OCI-LY3 (cell line): ENCODE measurements around the gene DGAT2.
A peak's percentile ranks its signal among the peaks of the same experiment; 100 is the strongest.

Source experiments
- H2AFZ ChIP-seq: fragments of 200-600, 300-600 bp; shearing (Covaris generic); 2 replicates; pipeline ENCODE4 v1.6.0; 2014; ENCODE audit warnings: antibody characterized with exemption, low read depth, low read length
- H3K27ac ChIP-seq: fragments of 200-600, 300-600 bp; sonication (generic); 2 replicates; pipeline ENCODE4 v1.5.1; 2014; ENCODE audit warnings: mild to moderate bottlenecking, low read length, moderate library complexity, mixed read lengths
- H3K27me3 ChIP-seq: fragments of 200-600, 300-600 bp; sonication (generic); 2 replicates; pipeline ENCODE4 v1.6.1; 2014; ENCODE audit warnings: low read depth, low read length, mixed read lengths
- H3K36me3 ChIP-seq: fragments of 200-600, 300-600 bp; sonication (generic); replicated peaks from 2 replicates; pipeline ENCODE3; 2014; ENCODE audit warnings: low read depth, low read length, mixed read lengths
- H3K4me1 ChIP-seq: fragments of 300-600, 200-600 bp; sonication (generic); 2 replicates; pipeline ENCODE4 v1.6.1; 2014; ENCODE audit warnings: low read length, mixed read lengths
- H3K4me2 ChIP-seq: fragments of 200-600, 300-600 bp; sonication (generic); 2 replicates; pipeline ENCODE4 v1.6.1; 2014; ENCODE audit warnings: low read length, mixed read lengths
- H3K4me3 ChIP-seq: fragments of 300-600, 200-600 bp; sonication (generic); 2 replicates; pipeline ENCODE4 v1.5.1; 2014; ENCODE audit warnings: antibody characterized with exemption, mild to moderate bottlenecking, low read length, moderate library complexity
- H3K79me2 ChIP-seq: fragments of 300-600, 200-600 bp; shearing (Covaris generic); 2 replicates; pipeline ENCODE4 v1.6.1; 2014; ENCODE audit warnings: mild to moderate bottlenecking, low read length, mixed read lengths
- H3K9ac ChIP-seq: fragments of 300-600, 200-600 bp; shearing (Covaris generic); 2 replicates; pipeline ENCODE4 v1.6.0; 2014; ENCODE audit warnings: mild to moderate bottlenecking, low read length, moderate library complexity
- H3K9me3 ChIP-seq: fragments of 200-600, 300-600 bp; shearing (Covaris generic); 2 replicates; pipeline ENCODE4 v1.6.1; 2014; ENCODE audit warnings: low read length, mixed read lengths; ENCODE audit not compliant: insufficient read depth
- H4K20me1 ChIP-seq: fragments of 200-600, 300-600 bp; sonication (generic); 2 replicates; pipeline ENCODE4 v1.6.1; 2016; ENCODE audit warnings: low read length, mixed read lengths; ENCODE audit not compliant: insufficient read depth
- EZH2phosphoT487 ChIP-seq: fragments of 200-600 bp; shearing (Covaris generic); IDR thresholded peaks from 2 replicates; pipeline ENCODE4 v1.6.1; 2018; ENCODE audit warnings: antibody characterized with exemption, mixed run types, low read depth
- TF ChIP-seq, protein P1 (sequence below): fragments of 200-600, 300-600 bp; sonication (generic); IDR thresholded peaks from 2 replicates; pipeline ENCODE4 v1.5.1; 2014; ENCODE audit warnings: antibody characterized with exemption, low read length, low read depth

Gene DGAT2

DNA sequence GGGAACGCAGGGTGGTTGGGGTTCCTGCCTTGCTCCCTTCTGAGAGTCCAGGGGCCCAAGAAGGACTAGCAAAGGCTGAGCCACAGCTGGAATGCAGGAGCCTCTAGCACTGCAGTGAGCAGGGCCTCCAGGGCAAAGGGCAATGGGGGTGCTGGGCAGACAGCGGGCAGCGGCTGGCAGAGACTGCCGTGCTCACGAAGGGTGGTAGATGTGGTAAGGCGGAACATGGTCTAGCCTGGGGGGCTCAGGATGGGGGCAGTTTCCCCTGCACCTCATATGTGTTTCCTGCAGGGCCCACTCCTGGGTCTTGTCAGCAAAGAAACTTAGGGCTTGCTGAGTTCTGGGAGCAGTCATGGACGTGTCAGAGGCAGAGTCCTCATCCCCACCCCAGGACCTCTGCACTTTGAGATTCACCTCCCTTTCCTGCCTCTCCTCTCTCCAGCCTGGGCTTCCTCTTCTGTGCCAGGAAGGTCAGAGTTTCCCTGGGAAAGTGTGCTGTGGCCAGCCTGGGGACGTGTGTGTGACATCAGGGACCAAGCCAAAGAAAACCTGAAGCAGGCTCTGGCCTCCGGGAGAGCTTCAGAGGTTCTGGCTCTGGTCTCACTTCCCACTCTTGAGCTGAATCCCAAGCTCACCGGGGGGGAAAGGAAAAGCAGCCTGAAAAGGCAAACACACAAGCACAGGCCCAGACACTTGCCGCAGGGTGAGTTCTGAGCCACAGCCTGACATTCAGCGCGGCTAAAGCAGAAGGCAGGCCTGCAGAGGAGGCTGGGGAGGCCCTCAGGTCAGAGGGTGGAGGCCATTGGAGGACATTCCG, 46.5 kb upstream of the DGAT2 start:
- Histone ChIP-seq H3K27me3 (no peaks in the 10 kb centered on the region), H3K9me3 (no peaks in the 10 kb centered on the region), H3K79me2 (no peaks in the 10 kb centered on the region), H4K20me1 (no peaks in the 10 kb centered on the region), H3K4me3 (no peak overlapping the region), H3K36me3 (no peaks in the 10 kb centered on the region), H2AFZ (no peak overlapping the region), H3K27ac (no peak overlapping the region), H3K9ac (no peak overlapping the region), H3K4me1 (peaks cover 14% of the 10 kb centered on the region), H3K4me2 (no peak overlapping the region)
- TF ChIP-seq, protein P1, sequence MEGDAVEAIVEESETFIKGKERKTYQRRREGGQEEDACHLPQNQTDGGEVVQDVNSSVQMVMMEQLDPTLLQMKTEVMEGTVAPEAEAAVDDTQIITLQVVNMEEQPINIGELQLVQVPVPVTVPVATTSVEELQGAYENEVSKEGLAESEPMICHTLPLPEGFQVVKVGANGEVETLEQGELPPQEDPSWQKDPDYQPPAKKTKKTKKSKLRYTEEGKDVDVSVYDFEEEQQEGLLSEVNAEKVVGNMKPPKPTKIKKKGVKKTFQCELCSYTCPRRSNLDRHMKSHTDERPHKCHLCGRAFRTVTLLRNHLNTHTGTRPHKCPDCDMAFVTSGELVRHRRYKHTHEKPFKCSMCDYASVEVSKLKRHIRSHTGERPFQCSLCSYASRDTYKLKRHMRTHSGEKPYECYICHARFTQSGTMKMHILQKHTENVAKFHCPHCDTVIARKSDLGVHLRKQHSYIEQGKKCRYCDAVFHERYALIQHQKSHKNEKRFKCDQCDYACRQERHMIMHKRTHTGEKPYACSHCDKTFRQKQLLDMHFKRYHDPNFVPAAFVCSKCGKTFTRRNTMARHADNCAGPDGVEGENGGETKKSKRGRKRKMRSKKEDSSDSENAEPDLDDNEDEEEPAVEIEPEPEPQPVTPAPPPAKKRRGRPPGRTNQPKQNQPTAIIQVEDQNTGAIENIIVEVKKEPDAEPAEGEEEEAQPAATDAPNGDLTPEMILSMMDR = no peak
- no peak for TF ChIP-seq EZH2phosphoT487

DNA sequence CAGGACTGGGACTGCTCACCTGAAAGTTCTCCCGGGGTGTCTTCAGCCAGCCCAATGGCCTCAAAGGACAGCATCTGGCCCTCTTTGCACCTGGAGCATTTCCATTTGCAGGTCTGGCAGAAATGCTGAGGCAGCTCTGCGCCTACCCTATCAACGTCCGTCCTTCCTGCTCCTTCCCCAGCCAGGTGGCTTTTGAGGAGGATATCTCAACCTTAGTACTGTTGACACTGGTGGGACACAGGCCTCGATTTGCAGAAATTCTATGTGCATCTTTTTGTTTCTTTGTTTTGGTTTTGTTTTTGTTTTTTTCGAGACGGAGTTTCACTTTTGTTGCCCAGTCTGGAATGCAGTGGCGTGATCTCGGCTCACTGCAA, 45.9 kb upstream of the DGAT2 start:
- no peaks in the 10 kb centered on the region for H3K79me2 ChIP-seq
- H3K27me3 ChIP-seq = no peaks in the 10 kb centered on the region
- peak overlapping the region; percentile 29 for H3K4me2 ChIP-seq
- H3K9me3 ChIP-seq = no peaks in the 10 kb centered on the region
- H4K20me1 ChIP-seq = no peaks in the 10 kb centered on the region
- no peak overlapping the region; the same call in 1 of the 2 replicates for H3K4me3 ChIP-seq
- TF ChIP-seq, protein P1 = no peak
- no peak for TF ChIP-seq EZH2phosphoT487
- H3K36me3 ChIP-seq = no peaks in the 10 kb centered on the region
- peak overlapping the region; percentile 67; the same call in 1 of the 2 replicates for H2AFZ ChIP-seq
- peaks cover 14% of the 10 kb centered on the region for H3K4me1 ChIP-seq
- no peak overlapping the region for H3K9ac ChIP-seq
- H3K27ac ChIP-seq = no peak overlapping the region

DNA sequence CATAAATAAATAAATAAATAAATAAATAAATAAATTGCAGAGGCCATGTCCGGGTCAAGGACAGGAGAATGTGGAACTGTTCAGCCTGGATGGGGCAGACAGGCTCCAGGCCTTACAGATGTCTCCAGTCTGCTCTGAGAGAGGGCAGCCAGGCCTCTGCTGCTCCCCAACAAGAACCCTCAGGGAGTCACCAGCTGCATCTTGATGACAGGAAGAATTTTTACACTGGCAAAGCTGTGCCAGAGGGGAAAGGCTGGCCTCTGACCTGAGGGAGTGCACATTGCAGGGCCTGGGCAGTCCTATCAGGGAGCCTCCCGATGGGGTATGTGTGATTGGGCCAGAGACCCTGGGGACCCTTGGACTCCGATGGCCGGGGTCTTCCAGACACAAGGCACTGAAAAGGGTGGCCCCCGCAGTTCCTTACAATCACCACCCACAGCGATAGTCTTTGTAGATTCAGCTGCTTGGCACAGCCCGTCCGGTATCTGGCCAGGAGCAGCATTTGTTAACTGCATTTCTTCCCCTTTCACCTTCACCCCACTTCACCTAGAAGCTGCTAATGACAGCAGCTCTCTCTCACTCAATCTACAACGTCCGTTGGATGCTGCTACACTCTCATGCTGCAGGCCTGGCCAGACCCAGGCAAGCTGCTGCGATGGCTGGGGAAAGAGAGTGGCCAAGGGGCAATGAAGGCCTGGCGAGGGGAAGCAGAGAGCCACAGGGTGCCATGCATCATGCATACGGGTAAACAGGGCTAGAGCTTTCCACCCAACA, 42.8 kb upstream of the DGAT2 start:
- H3K4me2 ChIP-seq = no peak overlapping the region

DNA sequence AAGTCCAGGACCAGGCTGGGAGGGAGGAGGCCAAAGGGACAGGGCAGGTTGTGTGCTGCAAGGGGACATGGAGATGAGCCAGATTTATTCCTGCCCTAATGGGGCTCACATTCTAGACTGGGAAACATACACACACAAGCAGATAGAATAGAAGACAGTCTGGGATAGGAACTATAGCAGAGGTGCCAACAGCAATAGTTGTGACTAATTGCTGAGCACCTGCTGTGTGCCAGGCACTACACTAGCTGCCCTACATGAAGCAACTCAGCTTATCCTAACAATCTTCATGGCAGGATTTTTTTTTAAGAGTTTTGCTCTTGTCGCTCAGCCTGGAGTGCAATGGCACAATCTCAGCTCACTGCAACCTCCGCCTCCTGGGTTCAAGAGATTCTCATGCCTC, 39.6 kb upstream of the DGAT2 start:
- Histone ChIP-seq H3K4me2 (no peak overlapping the region), H3K9me3 (no peaks in the 10 kb centered on the region), H3K9ac (no peak overlapping the region), H3K4me1 (no peaks in the 10 kb centered on the region), H3K36me3 (no peaks in the 10 kb centered on the region), H3K27me3 (no peaks in the 10 kb centered on the region), H3K27ac (no peak overlapping the region), H3K79me2 (no peaks in the 10 kb centered on the region), H3K4me3 (no peak overlapping the region), H4K20me1 (no peaks in the 10 kb centered on the region), H2AFZ (no peak overlapping the region)
- no peak for TF ChIP-seq EZH2phosphoT487
- TF ChIP-seq, protein P1 = no peak

More for the DNA sequence above, 42.8 kb upstream of the DGAT2 start:
- no peaks in the 10 kb centered on the region for H3K9me3 ChIP-seq
- no peak overlapping the region for H3K4me3 ChIP-seq
- TF ChIP-seq, protein P1 = no peak
- no peak for TF ChIP-seq EZH2phosphoT487
- no peaks in the 10 kb centered on the region for H3K36me3 ChIP-seq
- no peaks in the 10 kb centered on the region for H3K79me2 ChIP-seq
- no peak overlapping the region for H2AFZ ChIP-seq
- no peaks in the 10 kb centered on the region; the same call in 1 of the 2 replicates for H3K4me1 ChIP-seq
- H3K9ac ChIP-seq = no peak overlapping the region
- H4K20me1 ChIP-seq = no peaks in the 10 kb centered on the region
- no peak overlapping the region for H3K27ac ChIP-seq
- H3K27me3 ChIP-seq = no peaks in the 10 kb centered on the region
